Lung microvascular endothelial cell (primary cell): ENCODE measurements around the gene TOPORS. TPM values are rescaled to one million over a fixed set of nuclear protein-coding genes. Genes with fewer than 3 reads are reported as not detected.
A peak's percentile ranks its signal among the peaks of the same experiment; 100 is the strongest.
"Not testable (repeated sequence)": the region's sequence is repeated elsewhere in the genome, so short reads cannot be mapped to it uniquely, and the experiment has no call there.

ENCODE experiments used
- DNase-seq, 2 donors: peaks; one replicate each; pipeline versions ENCODE4 v3.0.0 to v3.0.0-alpha.2; 2010; ENCODE audit warnings: low read depth in 2 of 2
- total RNA-seq: library from RNA; depleted of rRNA; stranded (reverse); fragments of >200 nt; gene quantifications from 2 replicates; pipeline ENCODE4 v1.2.1, GENCODE V29; 2014

The TOPORS gene
- total RNA-seq, 1 donor from 2014 or later = 30.6 TPM

DNA sequence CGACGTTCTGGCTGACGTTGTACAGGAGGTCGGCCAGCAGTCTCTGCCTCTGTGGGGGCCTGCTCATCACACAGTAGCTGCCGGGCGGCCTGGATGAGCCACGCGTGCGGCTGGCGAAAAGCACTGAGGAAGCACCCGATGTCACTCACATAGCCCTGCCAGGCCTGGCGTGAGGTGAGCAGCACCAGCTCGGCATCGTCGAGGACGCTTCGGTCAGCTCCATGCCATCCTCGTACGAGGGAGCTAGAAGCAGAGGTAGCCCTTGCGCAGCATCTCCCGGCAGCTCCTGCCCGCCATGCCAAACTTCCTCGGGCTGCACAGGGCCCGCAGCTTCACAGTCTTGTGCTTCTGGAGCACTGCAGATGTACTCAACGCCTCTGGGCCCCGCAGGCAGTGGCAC is 14.4 kb upstream of the TOPORS start:
- DNase-seq = no peak

DNA sequence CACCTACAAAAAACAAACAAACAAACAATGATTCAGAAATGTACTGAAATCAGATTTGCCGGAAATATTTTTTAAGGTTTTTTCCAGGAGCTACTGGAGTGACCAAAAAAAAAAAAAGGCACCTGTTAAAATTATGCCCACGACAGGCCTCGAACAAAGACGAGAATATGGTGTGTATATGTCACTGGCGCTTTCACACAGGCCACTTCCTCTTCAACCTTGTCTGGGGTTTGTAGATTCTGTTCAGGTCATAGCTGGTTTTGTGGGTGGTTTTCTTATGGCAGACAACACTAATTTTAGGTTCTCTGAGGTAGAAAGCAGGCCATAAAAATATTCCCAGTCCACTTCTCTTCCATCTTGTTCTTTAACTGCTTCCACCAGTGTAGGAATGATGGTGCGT is 13.6 kb upstream of the TOPORS start:
- no peak for DNase-seq

- DNase-seq = peak in 1 of 2 donors; percentile 42
Observed at GRCh38 chr9:32558408-32558934, 6.1 kb upstream of the TOPORS start.

DNA sequence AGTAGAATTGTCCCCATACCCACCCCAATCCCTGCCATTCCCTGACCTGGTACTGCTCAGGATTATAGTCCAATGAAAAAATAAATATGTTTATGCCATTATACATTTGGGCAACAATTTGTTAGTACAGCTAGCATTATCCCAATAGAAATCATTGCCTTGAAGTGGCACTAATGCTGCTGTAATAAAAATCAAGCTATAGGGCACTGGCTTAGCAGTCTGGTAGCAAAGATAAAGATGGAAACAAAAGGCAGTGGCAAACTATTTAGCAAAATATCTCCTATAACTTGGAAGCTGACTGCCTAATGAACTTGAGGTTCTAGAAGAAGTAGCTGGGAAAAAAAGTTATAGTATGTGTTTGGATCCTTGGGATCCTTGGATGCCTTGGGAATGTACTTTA is 2.2 kb upstream of the TOPORS start:
- DNase-seq = no peak

DNA sequence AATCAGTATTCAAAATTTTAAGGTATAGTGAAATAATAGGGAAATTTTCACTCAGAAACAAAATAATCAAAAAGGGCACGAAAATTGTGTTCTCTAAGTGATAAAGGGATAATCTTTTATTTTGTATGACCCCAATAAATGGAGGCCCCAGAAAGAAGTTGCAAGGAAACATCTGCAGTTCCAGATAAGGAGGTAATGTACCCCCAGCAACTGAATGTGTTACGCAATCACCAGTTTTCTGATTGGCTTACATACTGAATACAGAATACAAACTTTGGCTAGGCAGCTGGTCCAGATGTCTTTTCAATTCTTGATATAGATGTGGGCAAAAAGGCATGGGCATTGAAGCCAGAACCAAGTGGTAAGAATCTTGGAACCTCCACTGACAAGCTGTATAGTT is 1.7 kb upstream of the TOPORS start:
- DNase-seq = peak; percentile 8 to 22

DNA sequence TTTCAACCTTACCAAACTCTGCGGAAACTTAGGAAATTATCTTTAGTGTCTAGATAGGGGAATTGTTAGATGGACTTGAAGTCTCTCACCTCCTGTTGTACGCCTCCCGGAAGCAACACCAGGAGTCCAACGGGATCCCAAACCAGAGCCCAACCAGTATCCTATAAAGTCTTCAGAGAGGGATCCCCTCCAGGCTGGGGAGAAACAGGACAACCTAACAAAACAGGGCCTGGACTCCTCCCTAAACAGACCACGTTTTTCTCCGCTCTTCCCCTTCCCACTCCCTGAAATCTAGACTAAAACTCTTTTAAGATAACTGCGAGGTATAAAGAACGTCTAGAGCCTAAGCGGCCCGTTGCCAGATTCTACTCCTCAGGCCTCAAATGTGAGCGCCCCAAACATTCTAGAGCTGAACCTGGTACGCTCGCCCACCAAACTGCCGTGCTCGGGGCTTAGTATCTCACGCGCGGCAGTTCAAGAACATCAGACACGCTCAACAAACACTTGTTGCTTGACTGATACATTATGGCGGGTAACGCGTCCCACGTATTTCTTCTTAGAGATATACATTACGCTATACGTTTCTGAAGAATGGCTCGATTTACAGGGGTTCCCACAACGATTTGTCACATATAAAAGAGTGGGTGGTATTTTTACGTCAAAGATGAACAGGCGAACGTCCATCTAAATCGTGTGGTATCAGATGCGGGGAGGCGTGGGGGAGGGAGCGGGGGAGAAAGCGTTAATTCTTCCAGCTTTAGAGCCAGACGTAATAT is 922 bp downstream of the TOPORS start:
- peak; percentile 44 to 50 for DNase-seq

DNA sequence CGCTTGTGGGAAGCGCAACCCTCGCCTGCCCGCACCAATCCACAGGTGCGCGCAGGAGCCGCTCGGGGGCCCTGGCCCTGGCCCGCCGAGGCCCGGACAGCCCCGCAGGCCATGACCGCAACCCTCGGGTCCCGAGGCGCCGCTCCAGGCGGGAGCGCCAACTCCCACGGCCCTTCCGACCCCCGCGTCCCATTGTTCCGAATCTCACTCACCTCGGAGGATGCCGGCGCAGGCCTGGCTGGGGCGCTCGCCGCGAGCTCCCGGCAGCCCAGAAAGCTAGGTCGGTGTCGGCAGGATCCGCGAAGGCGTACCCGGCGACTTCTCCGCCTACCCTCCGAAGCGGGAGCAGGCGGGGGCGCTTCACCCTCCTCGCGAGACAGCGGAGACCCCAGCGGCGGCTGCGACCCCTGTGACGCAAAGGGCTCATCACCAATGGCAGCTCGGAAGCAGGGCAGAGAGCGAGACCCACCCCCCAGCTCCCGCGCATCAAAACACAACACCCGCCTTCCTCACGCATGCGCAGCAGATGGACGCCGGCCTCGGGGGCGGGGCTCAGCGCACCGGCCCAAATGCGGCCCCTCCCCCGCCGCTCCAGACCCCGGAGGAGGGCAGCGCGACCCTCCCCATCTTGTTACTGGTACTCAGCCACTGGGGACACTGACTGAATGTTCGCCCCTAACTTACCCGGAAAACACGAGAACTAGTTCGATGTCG is 1.7 kb downstream of the TOPORS start:
- DNase-seq = peak; percentile 96 to 98

DNA sequence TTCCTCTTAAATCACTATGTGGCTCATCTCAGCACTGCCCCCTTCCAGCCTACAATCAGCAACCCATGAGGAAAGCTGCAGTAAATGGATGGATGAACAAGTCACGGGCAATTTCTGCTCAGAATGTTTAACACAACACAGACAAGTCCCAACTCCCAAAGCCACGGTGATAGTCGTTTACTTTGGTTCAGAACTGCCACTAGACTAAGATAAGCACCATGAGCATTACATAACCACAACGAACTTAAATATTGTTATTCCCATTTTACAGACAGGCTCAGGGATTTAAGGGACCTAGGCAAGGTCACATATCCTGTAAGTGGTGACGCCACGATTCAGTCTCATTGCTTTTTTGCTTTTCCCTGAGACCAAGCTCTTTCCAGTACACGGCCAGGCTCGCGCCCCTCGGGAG is 2.2 kb downstream of the TOPORS start:
- DNase-seq = peak; percentile 50 to 67

DNA sequence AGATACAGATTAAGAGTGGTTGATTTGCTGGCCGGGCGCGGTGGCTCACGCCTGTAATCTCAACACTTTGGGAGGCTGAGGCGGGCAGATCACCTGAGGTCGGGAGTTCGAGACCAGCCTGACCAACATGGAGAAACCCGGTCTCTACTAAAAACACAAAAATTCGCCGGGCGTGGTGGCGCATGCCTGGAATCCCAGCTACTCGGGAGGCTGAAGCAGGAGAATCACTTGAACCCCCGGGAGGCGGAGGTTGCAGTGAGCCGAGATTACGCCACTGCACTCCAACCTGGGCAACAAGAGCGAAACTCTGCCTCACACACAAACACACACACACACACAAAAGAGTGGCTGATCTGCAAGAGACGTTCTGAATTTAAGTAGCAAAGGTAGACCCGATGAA is 4.2 kb downstream of the TOPORS start:
- not testable (repeated sequence) for DNase-seq

DNA sequence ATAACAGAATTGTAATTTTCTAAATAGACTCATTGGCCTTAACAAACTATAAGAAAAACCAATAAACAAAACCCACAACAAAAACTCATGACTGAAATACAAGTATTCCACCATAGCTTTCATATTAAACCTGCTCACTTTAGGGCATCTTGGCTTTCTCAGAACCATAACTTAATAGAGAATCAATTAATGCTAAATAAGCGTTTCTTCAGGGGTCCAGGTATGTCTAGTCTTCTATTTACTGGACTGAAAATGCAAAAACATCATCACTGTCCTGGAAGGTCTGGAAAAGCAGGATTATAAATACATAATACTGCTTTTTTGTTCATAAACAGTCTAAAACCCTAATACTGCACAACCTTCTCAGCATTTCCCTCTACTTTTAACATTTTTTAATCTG is 6.5 kb downstream of the TOPORS start:
- no peak for DNase-seq

DNA sequence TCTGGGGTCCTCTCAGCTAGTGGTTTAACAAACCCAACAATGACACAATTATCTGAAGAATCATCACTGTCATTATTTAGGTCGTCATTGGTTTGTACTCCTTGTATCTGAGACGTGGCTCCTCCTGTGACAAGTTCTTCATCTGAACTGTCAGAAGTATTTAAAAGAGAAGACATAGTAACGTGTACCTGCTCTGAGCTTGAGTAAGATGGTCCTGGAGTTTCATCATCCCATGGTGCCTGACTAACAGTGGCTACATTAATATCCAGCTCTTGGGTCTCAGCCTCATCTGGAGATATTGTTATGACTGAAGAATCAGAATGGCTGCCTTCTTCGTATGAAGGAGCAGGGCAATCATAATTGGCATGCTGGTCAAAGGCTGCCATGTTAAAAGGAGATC is 9.3 kb downstream of the TOPORS start:
- no peak for DNase-seq

- no peak for DNase-seq
Observed at GRCh38 chr9:32533816-32534215, 18.6 kb downstream of the TOPORS start.

- DNase-seq = no peak
Observed at GRCh38 chr9:32533336-32533735, 19.1 kb downstream of the TOPORS start.

- DNase-seq = no peak
Observed at GRCh38 chr9:32526707-32527048, 25.7 kb downstream of the TOPORS start.

GRCh38 chr9:32526041-32526706 is 26.2 kb downstream of the TOPORS start, which contains the start of gene RIGI:
Gene RIGI, minus strand, starts transcription at chr9:32526196. Its CDS starts 30 bp downstream, at chr9:32526166.
- DNase-seq = peak; percentile 97

DNA sequence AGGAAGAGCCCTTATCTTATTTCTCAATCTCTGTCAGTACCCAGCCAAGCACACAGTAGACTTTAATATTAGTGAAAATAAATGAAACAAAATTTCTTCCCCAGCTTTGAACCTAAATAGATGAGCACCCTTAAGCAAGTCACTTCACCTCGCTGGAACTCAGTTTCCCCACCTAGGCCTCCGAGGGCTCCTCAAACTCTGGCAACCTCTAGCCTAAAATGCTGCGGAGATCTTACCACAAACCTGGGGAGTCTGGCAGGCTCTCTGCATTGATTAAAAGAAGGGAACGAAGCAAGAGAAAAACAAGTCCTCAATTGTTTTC is 26.7 kb downstream of the TOPORS start:
- DNase-seq = no peak

DNA sequence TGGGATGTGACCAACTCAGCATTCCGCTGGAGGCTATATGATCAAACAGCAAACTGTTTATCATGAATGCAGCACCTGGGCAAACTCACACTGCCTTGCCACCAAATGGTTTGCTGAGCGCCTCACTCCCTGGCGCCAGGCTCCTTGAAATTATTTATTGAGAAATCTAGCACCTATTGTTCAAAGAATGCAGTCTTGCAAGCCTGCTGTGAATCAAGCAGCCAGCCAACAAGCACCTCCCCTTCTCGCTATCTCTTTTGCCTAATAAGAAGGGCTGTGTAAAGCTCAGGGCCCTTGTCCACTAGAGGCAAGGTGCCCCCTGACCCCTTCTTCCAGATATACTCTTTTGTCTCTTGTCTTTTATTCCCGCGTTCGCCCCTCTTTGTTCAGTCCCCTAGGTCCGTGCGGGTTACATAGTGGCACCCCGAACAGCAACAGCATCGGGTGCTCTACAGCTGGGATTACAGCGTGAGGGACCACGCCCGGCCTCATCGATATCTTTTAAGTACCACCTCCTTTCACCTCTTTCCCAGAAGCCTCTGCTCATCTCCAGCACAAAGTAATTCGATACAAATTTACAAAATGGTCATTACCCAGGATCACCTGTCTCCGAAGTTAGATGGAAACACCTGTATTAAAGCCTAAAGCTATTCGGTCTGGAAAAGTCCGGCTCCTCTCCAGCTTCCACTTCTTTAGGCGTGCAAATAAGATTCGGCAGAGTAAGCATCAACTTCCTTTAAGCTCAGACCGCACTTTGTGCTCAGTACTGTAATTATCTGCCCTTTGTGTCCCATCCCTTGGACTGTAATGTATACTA is 27.3 kb downstream of the TOPORS start:
- DNase-seq = peak; percentile 12 to 40

- not testable (repeated sequence) for DNase-seq
Observed at GRCh38 chr9:32524558-32524891, 27.9 kb downstream of the TOPORS start.

DNA sequence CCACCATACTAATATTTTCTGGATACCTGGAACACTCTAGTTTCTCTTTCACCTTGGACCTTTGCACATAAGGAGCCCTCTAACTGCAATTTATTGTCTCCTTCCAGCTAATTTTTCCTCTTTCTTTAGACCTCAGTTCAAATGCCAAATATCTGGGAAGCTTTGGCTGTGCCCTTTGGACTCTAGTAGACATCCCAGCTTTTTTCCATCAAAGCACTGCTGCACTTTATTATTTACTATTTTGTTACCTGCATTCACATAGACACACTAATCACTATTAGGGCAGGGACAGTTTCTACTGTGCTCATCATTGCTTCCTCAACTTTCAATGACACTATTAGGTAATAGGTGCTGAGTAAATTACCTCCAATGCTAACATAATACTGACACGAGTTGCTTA is 28.5 kb downstream of the TOPORS start:
- no peak for DNase-seq

DNA sequence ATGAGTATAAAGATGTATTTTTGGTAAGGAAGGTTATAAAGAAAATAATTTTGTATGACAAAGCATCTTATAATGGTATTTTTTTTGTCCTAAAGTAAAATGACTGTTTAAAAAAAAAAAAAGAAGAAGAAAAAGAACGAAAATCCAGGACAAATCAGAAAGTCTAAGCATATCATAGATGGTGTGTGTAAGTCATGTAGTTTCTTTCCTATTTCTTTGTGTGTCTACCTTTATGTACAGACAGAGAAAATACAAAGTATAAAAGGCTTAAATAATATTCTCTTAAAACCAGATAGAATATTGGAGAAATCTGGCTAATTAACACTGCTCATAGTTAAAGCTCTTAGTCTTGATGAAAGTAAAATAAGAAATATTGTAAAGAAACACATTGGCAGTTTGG is 34.1 kb downstream of the TOPORS start:
- DNase-seq = no peak

DNA sequence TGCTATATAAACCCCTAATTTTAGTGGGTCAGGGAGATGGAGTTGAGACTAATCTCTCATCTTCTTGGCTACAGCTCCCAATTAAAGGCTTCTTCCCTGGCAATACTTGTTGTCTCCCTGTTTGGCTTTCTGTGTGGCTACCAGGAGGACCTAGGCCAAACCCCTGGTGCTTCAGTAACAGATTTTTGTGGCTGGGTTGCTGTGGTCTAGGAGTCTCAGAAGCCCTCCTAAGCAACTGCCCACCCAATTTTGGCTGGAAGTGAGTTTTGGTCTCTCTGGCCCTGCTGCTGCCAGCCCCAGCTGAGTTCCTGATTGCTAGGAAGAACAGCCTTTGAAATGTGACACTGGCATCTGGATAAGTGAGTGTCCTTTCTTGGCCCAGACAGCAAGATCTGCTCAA is 36.1 kb downstream of the TOPORS start:
- DNase-seq = no peak

- no peak for DNase-seq
Observed at GRCh38 chr9:32508728-32509127, 43.7 kb downstream of the TOPORS start.
